KBM-7 (cell line): Measurements from ENCODE around the gene NKAIN4.
"Not testable (repeated sequence)": the region's sequence is repeated elsewhere in the genome, so short reads cannot be mapped to it uniquely, and the experiment has no call there.

ENCODE experiments used
- DNase-seq: peaks from one replicate; pipeline ENCODE4 v3.0.0-alpha.2; 2015
- in situ Hi-C: fragments of 300-500 bp; cut with MboI; formaldehyde crosslinking; loops from 2 replicates; pipeline ENCODE4 v1.14.3; 2020; ENCODE audit warnings: low sequenced_read_pairs, low pct_unique_long_range_greater_than_20kb, mixed read lengths

NKAIN4 gene

GRCh38 chr20:63226042-63226943 lies 28.0 kb downstream of the NKAIN4 start:
- in situ Hi-C loops, result no loop called here
- no peak for DNase-seq

GRCh38 chr20:63225082-63225454 lies 29.2 kb downstream of the NKAIN4 start:
- no peak for DNase-seq
- in situ Hi-C loops, result no loop called here

GRCh38 chr20:63224412-63225081 lies 29.7 kb downstream of the NKAIN4 start:
- peak; percentile 29 for DNase-seq
- in situ Hi-C loops, result no loop called here

- in situ Hi-C loops, result no loop called here
- no peak for DNase-seq
Observed at GRCh38 chr20:63223826-63224207, 30.4 kb downstream of the NKAIN4 start.

- in situ Hi-C loops, result no loop called here
- peak; percentile 40 for DNase-seq
Observed at GRCh38 chr20:63223121-63223825, 31.0 kb downstream of the NKAIN4 start.

- in situ Hi-C loops, result no loop called here
- DNase-seq, result no peak
Observed at GRCh38 chr20:63222541-63222940, 31.7 kb downstream of the NKAIN4 start.

- in situ Hi-C loops, DNase-seq: not testable (repeated sequence)
Observed at GRCh38 chr20:63221400-63222053, 32.7 kb downstream of the NKAIN4 start.

GRCh38 chr20:63220696-63221399 lies 33.4 kb downstream of the NKAIN4 start:
- in situ Hi-C loops, result no loop called here
- no peak for DNase-seq

- in situ Hi-C loops, result no loop called here
- DNase-seq, result no peak
Observed at GRCh38 chr20:63219866-63220521, 34.3 kb downstream of the NKAIN4 start.

GRCh38 chr20:63219447-63219821 lies 34.8 kb downstream of the NKAIN4 start:
- no peak for DNase-seq
- in situ Hi-C loops, result no loop called here

GRCh38 chr20:63218701-63219446 lies 35.4 kb downstream of the NKAIN4 start:
- in situ Hi-C loops, result no loop called here

GRCh38 chr20:63217706-63218105 lies 36.6 kb downstream of the NKAIN4 start:
- no peak for DNase-seq
- in situ Hi-C loops, result no loop called here

More at GRCh38 chr20:63218701-63219446, 35.4 kb downstream of the NKAIN4 start:
- DNase-seq, result no peak

GRCh38 chr20:63216849-63217471 lies 37.3 kb downstream of the NKAIN4 start:
- no peak for DNase-seq

GRCh38 chr20:63216041-63216848 lies 38.0 kb downstream of the NKAIN4 start, which contains the start of gene YTHDF1:
Gene YTHDF1, minus strand, starts transcription at chr20:63216131. Its CDS starts 239 bp downstream, at chr20:63215892.
- in situ Hi-C loops, result no loop called here
- DNase-seq, result peak; percentile 95

More at GRCh38 chr20:63216849-63217471, 37.3 kb downstream of the NKAIN4 start:
- in situ Hi-C loops, result no loop called here

- peak; percentile 59 for DNase-seq
- in situ Hi-C loops, result no loop called here
Observed at GRCh38 chr20:63215101-63216040, 38.9 kb downstream of the NKAIN4 start.
